Hematopoietic multipotent progenitor cell treated with erythropoietin and hydrocortisone succinate and interleukin-3 and kit ligand, for 15 days (in vitro differentiated cells): ENCODE measurements around the gene GPR35.
"Not testable (repeated sequence)": the region's sequence is repeated elsewhere in the genome, so short reads cannot be mapped to it uniquely, and the experiment has no call there.

ENCODE experiments used
- DNase-seq: peaks from one replicate; pipeline ENCODE4 v3.0.0-alpha.2; 2015; ENCODE audit warnings: low spot score

Gene GPR35

DNA sequence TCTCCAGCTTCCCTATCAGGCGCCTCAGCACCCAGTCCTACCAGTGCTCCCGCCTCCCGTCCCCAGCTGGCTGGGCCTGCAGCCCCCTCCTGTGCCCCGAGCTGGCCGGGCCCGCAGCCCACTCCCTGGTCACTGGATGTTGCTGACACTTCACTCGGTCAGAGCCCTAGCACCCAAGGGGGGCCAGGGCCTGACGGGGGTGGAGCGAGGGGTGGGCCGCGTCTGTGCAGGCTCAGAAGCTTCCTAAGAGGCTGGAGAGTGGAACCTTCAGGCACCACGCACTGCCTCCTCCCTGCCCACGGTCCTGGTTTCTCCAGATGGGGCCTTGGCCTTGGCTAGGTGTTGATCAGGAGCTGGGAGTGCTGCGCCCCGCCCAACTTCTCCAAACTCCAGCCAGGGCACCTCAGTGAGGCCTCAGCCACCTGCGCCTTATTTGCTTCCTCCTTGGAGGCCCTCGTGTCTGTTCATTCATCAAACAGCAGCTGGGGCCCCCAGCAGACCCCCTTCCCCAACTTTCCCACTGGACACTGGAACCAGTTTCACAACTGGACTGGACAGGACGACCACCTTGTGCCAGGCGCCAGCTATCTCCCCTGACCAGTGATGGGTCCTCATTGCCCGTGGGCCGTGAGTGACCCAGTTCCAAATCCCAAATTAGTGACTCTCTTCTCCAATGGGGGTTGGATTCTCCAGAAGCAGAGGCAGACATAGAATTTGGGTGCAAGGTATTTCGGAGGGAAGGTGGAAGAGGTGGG, 22.0 kb upstream of the GPR35 start:
- DNase-seq: no peak

- no peak for DNase-seq
These were observed 21.4 kb upstream of the GPR35 start for GRCh38 chr2:240603846-240604245.

GRCh38 chr2:240604291-240604938, 20.9 kb upstream of the GPR35 start:
- no peak for DNase-seq

GRCh38 chr2:240604939-240605716, 20.2 kb upstream of the GPR35 start:
- no peak for DNase-seq

DNA sequence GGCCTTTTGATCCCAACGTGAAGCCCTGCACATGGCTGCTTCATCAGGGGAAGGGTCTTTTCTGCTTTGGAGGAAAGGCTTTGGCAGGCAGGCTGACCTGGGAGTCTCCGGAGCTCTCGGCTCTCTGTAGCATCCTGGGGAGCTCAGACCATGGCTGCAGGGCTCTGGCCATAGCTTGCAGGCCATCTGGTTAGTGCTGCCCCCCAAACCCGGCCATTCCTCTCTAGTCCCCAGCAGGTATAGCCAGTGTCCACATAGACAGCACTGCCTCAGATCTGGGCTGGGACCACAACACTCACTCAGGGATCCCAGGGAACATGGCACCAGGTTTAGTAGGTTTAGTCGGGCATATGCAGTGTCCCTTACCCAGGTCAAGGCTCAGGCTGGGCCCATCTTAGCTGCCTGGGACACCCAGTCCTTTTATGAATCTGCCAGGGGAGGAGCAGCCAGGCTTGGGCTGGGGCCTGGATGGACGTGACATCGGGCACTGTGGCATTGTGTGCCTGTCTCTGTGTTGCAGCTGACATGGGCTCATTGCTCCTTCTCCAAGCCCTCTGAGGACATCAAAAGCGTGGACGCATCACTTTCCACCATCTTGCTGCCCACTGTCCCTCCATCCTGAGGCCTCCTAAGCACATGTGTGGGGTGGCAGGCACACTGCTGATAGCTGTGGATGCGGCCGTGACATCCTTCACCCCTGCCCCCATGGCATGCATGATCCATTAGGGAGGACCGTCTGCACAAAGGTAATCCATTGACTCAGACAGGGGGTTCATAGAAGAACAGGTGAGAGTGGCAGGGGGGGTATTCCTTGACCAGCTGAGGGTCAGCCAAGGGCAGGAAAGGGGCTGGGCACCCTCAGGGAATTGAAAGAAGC, 19.2 kb upstream of the GPR35 start:
- no peak for DNase-seq

DNA sequence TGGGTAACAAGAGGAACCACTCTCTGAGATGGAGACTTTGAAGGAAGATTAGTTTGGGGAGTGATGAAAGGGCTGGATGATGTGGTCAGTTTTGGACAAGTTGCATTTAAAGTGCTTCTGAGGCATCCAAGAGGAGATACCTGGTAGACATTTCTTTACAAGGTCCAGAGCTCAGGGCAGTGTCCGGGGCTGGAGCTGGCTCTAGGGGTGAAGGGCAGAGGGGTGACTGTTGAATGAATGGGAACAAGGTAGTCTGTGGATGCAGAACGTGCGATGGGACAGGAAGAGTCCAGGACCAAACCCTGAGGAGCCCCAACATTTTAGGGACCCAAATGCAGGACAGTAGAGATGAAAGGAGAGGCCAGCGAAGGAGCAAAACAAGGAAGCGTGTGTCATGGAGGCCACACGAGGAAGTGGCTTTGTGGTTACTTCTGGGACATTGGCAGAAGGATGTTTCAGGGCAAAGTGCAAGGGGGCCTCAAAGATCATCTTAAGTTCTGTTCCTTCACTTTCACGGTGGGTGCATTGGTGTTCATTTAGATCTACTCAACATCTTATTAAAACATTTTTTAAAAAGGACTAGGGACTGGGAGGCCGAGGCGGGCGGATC, 13.6 kb upstream of the GPR35 start:
- DNase-seq: no peak

GRCh38 chr2:240613781-240614180, 11.5 kb upstream of the GPR35 start:
- no peak for DNase-seq

GRCh38 chr2:240614391-240614790, 10.9 kb upstream of the GPR35 start:
- no peak for DNase-seq

GRCh38 chr2:240615396-240615795, 9.9 kb upstream of the GPR35 start:
- no peak for DNase-seq

DNA sequence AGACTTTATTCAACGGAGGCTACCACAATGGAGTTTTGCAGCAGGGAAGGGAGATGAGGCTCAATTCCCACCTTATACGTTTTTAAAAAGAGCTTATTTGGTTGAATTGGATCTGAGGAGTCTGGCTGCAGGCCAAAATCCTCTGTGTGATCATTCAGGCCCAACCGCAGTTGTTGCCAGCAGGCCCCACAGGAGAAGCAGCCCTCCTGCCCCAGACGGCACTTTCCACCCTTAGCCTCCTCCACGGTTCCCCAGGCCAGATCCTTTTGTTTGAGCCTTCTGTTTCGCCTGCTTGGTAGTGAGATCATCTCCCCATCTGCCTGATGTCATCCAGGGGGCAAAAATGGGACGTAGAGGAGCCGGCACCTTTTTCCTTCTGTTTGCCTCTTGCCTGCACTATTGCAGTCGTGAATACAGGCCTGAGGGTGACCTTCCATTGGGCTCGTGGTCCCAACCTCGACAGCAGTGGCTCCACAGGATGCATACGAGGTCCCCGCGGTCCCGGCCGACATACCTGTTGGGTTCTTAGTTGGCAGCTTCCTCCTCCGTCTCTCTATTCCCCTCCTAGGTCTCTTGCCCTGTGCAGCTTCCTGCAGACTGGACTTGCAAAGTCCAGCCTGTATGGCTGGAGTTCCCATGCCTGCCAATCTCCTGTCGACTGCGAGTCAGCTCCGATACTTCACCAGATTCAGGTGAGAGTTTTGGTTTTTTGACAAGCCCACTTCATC, 9.3 kb upstream of the GPR35 start:
- no peak for DNase-seq

- DNase-seq: not testable (repeated sequence)
These were observed 8.2 kb upstream of the GPR35 start for GRCh38 chr2:240616860-240617666.

GRCh38 chr2:240618776-240619175, 6.5 kb upstream of the GPR35 start:
- DNase-seq: no peak

GRCh38 chr2:240619506-240620148, 5.7 kb upstream of the GPR35 start:
- no peak for DNase-seq

- no peak for DNase-seq
These were observed 5.0 kb upstream of the GPR35 start for GRCh38 chr2:240620149-240620731.

GRCh38 chr2:240620859-240621258, 4.4 kb upstream of the GPR35 start:
- no peak for DNase-seq

DNA sequence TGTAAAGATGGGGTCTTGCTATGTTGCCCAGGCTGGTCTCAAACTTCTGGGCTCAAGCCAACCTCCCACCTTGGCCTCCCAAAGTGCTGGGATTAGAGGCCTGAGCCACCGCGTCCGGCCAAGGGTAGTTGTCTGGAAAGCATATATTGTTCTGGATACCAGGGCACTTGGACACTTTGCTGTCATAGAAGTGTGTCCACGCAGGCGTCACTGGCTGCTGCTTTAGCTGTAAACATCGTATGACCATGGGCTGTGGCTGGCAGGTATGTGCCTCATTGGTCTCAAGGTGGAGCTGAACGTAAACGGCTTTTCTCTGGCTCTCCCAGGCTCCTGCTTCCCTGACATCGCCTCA, 3.2 kb upstream of the GPR35 start:
- no peak for DNase-seq

DNA sequence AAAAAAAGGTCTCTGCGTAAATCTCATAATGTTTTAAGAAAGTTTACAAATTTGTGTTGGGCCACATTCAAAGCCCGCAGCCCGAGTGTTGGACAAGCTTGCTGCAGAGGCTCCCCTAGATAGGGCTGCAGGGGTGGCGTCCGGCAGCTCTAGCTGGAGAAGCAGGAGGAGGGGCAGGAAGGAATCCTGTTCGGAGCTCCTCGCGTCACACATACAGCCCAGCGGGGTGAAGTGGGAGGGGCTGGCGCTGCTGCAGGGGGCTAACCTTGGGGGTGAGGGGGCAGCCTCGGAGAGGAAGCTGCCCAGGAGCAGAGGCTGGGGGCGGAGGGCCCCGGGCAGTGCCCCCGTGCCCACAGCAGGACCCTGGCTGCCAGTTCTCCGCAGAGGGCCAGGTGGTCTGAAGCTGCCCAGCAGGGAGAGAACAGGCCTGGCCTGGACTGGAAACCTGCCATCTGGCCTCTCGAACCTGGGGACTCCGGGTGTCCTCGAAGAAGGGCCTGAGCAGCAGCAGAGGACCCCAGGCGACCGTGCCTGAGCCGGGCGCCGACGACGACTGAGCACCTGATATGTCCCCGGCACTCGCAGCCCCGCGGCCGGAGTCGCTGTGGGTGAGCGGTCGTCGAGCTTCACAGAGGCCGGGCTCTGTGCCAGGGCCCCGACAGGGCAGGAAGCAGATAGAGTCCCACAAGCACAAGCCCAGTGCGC, 2.6 kb upstream of the GPR35 start:
- no peak for DNase-seq

DNA sequence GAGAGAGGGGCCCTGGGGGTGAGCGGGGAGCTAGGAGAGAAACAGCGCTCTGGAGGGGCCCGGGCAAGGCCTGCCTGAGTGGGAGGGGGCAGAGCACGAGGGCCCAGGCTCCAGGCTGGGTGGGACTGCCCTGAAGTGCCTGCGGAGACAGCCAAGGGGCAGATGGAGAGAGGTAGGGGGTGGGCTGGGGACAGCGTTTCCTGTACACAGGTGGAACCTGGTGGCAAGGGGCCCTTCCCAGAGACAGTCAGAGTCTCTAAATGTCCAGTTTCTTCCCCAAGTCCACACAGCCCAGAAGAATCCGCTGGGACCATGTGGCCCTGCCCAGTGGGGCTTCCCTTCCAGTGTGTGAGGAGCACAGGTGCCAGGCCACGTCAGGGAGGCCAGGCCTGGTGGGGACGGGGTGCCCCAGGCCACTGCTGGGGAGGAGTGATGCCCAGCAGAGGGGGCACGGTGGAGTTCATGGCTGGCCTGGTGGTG, 1.7 kb upstream of the GPR35 start:
- no peak for DNase-seq
